Measurements from ENCODE around the gene ARHGEF28. TPM values are rescaled to one million over a fixed set of nuclear protein-coding genes. Genes with fewer than 3 reads are reported as not detected.

ARHGEF28 gene
- total and polyA plus RNA-seq, 2 donors (not counting 1 experiment from before 2014, with no cell fraction given) = not detected

DNA sequence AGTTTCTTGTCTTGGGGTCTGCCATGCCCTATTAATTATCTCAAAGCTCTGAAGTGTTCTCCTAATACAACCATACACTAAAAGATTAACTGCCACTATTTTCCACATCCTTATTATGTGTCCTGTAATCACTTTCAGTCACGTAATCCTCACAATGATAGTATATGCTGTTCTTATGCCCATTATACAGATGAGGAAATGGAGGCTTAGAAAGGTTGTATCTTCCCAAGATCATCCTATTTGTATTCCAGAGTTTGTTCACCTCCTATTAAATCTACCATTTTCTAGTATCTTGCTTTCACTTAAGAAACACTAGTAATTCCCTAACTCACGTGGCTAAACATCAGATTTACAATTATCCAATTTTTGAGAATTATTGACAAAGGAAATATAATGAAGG, 2.9 kb upstream of the ARHGEF28 start:
- peaks cover 3% of the 10 kb centered on the region for H3K4me1 Mint-ChIP-seq
- peaks cover 52% of the 10 kb centered on the region for H3K27me3 Mint-ChIP-seq
- no peaks in the 10 kb centered on the region for H3K36me3 ChIP-seq (replicated peaks in 1 of 2; ENCODE audit: control extremely low read depth in 1 of 2, control insufficient read depth in 1 of 2, extremely low read depth in 1 of 2, insufficient read depth in 2 of 2, low read length in 1 of 2)
- H3K9me3 Mint-ChIP-seq (ENCODE audit: insufficient read depth) = no peaks in the 10 kb centered on the region
- POLR2A ChIA-PET = no interaction called here
- H3K4me2 ChIP-seq (replicated peaks; ENCODE audit: low read depth, low read length, poor library complexity, severe bottlenecking) = no peak overlapping the region
- no peaks in the 10 kb centered on the region for H3K9me3 ChIP-seq (ENCODE audit: control extremely low read depth in 1 of 3, control insufficient read depth in 2 of 3, insufficient read depth in 1 of 3, low read length in 2 of 3)
- no peak for DNase-seq
- H3K27ac ChIP-seq (ENCODE audit: low read length in 2 of 2) = no peak overlapping the region
- H3K9ac ChIP-seq (ENCODE audit: low read length) = no peak overlapping the region
- TF ChIP-seq, protein P1, sequence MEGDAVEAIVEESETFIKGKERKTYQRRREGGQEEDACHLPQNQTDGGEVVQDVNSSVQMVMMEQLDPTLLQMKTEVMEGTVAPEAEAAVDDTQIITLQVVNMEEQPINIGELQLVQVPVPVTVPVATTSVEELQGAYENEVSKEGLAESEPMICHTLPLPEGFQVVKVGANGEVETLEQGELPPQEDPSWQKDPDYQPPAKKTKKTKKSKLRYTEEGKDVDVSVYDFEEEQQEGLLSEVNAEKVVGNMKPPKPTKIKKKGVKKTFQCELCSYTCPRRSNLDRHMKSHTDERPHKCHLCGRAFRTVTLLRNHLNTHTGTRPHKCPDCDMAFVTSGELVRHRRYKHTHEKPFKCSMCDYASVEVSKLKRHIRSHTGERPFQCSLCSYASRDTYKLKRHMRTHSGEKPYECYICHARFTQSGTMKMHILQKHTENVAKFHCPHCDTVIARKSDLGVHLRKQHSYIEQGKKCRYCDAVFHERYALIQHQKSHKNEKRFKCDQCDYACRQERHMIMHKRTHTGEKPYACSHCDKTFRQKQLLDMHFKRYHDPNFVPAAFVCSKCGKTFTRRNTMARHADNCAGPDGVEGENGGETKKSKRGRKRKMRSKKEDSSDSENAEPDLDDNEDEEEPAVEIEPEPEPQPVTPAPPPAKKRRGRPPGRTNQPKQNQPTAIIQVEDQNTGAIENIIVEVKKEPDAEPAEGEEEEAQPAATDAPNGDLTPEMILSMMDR (IDR thresholded peaks at IDR 0.05) = no peak
- no peak for TF ChIP-seq EZH2 (IDR thresholded peaks at IDR 0.05; ENCODE audit: borderline replicate concordance, insufficient read depth, low read depth, low read length, poor library complexity, severe bottlenecking)
- no peak overlapping the region for H3K4me3 Mint-ChIP-seq
- WGBS (ENCODE audit: insufficient coverage) = no CpG with 5 or more reads among the region's 2 CpGs
- CTCF ChIA-PET = no interaction called here
- H3K27me3 ChIP-seq (replicated peaks in 1 of 4; ENCODE audit: control extremely low read depth in 1 of 4, control insufficient read depth in 3 of 4, insufficient read depth in 4 of 4, low read length in 3 of 4) = peaks cover 0 to 15% (median 10%) of the 10 kb centered on the region in 4 experiments
- H3K27ac Mint-ChIP-seq = no peak overlapping the region
- H3K4me3 ChIP-seq (ENCODE audit: control extremely low read depth in 1 of 5, extremely low read depth in 1 of 5, insufficient read depth in 1 of 5, low read depth in 2 of 5, low read length in 4 of 5) = no peak overlapping the region
- H2AFZ ChIP-seq (ENCODE audit: insufficient read depth, low read depth, low read length, poor library complexity, severe bottlenecking) = no peak overlapping the region
- H4K20me1 ChIP-seq (ENCODE audit: control insufficient read depth, insufficient read depth, low read length, poor library complexity, severe bottlenecking) = no peaks in the 10 kb centered on the region
- intact Hi-C loops (cut with micrococcal nuclease) = no loop called here
- ATAC-seq (ENCODE audit: low read depth) = no peak
- H3K79me2 ChIP-seq (ENCODE audit: control insufficient read depth, insufficient read depth, low read length) = no peaks in the 10 kb centered on the region
- H3K4me1 ChIP-seq (ENCODE audit: control insufficient read depth in 2 of 2, insufficient read depth in 2 of 2, low read length in 2 of 2) = peaks cover 0 to 7% of the 10 kb centered on the region in 2 donors

- Histone ChIP-seq H4K20me1 (ENCODE audit: control insufficient read depth, insufficient read depth, low read length, poor library complexity, severe bottlenecking) (no peaks in the 10 kb centered on the region), H3K4me2 (replicated peaks; ENCODE audit: low read depth, low read length, poor library complexity, severe bottlenecking) (no peak overlapping the region), H3K9me3 (ENCODE audit: control extremely low read depth in 1 of 3, control insufficient read depth in 2 of 3, insufficient read depth in 1 of 3, low read length in 2 of 3) (no peaks in the 10 kb centered on the region), H3K4me1 (ENCODE audit: control insufficient read depth in 2 of 2, insufficient read depth in 2 of 2, low read length in 2 of 2) (peaks cover 0 to 7% of the 10 kb centered on the region in 2 donors), H3K79me2 (ENCODE audit: control insufficient read depth, insufficient read depth, low read length) (no peaks in the 10 kb centered on the region), H3K4me3 (ENCODE audit: control extremely low read depth in 1 of 5, extremely low read depth in 1 of 5, insufficient read depth in 1 of 5, low read depth in 2 of 5, low read length in 4 of 5) (no peak overlapping the region), H3K9ac (ENCODE audit: low read length) (no peak overlapping the region), H3K27ac (ENCODE audit: low read length in 2 of 2) (no peak overlapping the region), H2AFZ (ENCODE audit: insufficient read depth, low read depth, low read length, poor library complexity, severe bottlenecking) (no peak overlapping the region), H3K36me3 (replicated peaks in 1 of 2; ENCODE audit: control extremely low read depth in 1 of 2, control insufficient read depth in 1 of 2, extremely low read depth in 1 of 2, insufficient read depth in 2 of 2, low read length in 1 of 2) (no peaks in the 10 kb centered on the region), H3K27me3 (replicated peaks in 1 of 4; ENCODE audit: control extremely low read depth in 1 of 4, control insufficient read depth in 3 of 4, insufficient read depth in 4 of 4, low read length in 3 of 4) (peaks cover 0 to 20% (median 12%) of the 10 kb centered on the region in 4 experiments)
- H3K9me3 Mint-ChIP-seq (ENCODE audit: insufficient read depth) = no peaks in the 10 kb centered on the region
- ATAC-seq (ENCODE audit: low read depth) (no peak), DNase-seq (no peak)
- H3K27ac Mint-ChIP-seq = no peak overlapping the region
- ChIA-PET POLR2A (no interaction called here), CTCF (no interaction called here)
- intact Hi-C loops (cut with micrococcal nuclease) = no loop called here
- H3K27me3 Mint-ChIP-seq = peaks cover 56% of the 10 kb centered on the region
- H3K4me3 Mint-ChIP-seq = no peak overlapping the region
- 94% methylated on average over 2 of the region's 2 CpGs for WGBS (ENCODE audit: insufficient coverage)
- H3K4me1 Mint-ChIP-seq = peaks cover 3% of the 10 kb centered on the region
- TF ChIP-seq, protein P1 (IDR thresholded peaks at IDR 0.05) = no peak
- no peak for TF ChIP-seq EZH2 (IDR thresholded peaks at IDR 0.05; ENCODE audit: borderline replicate concordance, insufficient read depth, low read depth, low read length, poor library complexity, severe bottlenecking)
These were observed 2.0 kb upstream of the ARHGEF28 start for GRCh38 chr5:73623901-73624404.

All from B cell (primary cell).